Endothelial cell of hepatic sinusoid (primary cell): Measurements from ENCODE around the gene EGR4.

Experiments used
- in situ Hi-C: cut with HindIII; loops from 2 replicates; pipeline ENCODE4 v1.10.0; 2017; ENCODE audit warnings: low sequenced_read_pairs

EGR4 gene

DNA sequence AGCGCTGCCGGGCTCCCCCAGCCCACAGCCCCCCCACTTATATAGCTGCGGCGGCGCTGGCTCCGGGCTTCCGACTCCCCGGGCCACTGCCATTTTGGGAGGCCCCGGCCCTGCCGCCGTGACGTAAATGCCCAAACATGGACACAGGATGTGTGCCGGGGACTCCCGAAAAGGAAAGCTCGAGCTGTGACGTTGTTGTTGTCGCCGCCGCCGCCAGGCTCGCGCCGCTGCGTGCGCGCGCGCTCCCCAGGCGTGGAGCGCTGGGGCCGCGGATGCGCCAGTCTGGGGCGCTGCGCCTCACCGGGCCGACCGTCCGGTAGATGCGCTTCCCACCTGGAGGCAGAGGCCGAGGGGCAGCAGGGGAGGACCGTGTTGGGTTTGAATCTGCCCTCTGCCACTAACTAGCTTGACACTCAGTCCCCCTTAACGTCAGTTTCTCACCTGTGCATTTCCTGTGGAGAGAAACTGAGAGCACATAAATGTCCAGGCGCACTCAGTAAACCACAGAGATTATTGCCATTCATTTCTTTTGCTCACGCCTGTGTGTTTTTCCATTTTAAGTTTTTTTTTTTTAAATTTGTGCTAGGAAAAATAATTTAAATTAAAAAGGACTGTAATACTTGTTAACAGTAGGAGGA lies at the start of gene EGR4:
Gene EGR4, minus strand, starts transcription at position 15 of the 638 bp plus-strand sequence. CDS start 231 bp downstream, outside the sequence.
- in situ Hi-C loops: loop anchor here (5.0 kb wide), 2 partner anchors 51 to 69 kb away; no protein-coding TSS in a partner anchor

- in situ Hi-C loops: no loop called here
These were observed 47.7 kb upstream of the EGR4 start for GRCh38 chr2:73341039-73341438.

DNA sequence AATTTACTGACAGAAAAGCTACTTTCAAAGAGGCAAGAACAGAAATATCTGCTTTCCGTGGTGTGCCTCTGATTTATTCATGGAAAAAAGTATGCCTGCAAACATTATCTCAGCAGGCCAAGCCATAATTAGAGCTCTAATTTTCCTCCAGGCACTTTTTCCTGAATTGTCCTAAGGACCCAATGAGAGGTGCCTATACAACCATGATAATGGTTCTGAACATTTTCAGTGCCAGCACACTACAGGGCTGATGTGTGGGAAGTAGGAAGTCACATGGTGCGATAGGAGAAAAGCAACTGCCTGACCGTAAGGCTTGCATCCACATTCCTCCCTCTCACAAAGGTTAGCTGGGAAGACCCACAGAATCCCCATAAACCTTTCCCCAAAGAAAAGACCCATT lies 45.9 kb upstream of the EGR4 start:
- in situ Hi-C loops: no loop called here

GRCh38 chr2:73337828-73338227 lies 44.5 kb upstream of the EGR4 start:
- in situ Hi-C loops: no loop called here

GRCh38 chr2:73334620-73335019 lies 41.3 kb upstream of the EGR4 start:
- in situ Hi-C loops: no loop called here

- in situ Hi-C loops: no loop called here
These were observed 40.7 kb upstream of the EGR4 start for GRCh38 chr2:73334045-73334444.

- in situ Hi-C loops: no loop called here
These were observed 40.2 kb upstream of the EGR4 start for GRCh38 chr2:73333564-73333963.

DNA sequence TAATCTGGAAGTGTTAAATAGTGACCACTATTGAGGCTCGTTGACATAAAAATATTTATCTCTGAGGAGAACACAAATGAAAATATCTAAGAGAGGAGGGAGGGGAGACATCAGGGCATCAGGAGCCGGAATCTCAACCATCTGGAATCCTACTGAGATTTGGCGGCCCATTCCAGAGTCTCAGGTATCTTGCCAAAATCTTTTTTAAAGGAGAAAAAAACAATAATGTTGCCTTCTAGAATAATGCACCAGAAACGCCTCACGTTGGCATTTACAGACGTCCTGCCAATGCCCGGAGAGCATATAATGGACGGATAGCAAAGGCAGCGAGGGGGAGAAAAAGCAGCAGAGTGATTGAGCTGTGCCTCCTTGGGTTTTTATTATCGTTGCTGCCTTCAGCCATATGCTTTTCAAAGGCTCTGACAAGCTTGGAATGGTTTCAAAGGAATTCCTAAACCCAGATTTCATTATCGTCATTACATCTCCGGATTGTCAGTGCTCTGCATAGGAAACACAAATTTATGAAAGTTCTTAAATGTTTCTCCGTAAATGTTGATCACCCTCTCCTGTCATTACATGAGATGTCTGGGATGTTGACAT lies 30.9 kb upstream of the EGR4 start:
- in situ Hi-C loops: loop anchor here (5.0 kb wide), 1 partner anchor 38 kb away; no protein-coding TSS in a partner anchor

- in situ Hi-C loops: loop anchor here (5.0 kb wide), 1 partner anchor 39 kb away; no protein-coding TSS in a partner anchor
These were observed 30.2 kb upstream of the EGR4 start for GRCh38 chr2:73323551-73323950.

DNA sequence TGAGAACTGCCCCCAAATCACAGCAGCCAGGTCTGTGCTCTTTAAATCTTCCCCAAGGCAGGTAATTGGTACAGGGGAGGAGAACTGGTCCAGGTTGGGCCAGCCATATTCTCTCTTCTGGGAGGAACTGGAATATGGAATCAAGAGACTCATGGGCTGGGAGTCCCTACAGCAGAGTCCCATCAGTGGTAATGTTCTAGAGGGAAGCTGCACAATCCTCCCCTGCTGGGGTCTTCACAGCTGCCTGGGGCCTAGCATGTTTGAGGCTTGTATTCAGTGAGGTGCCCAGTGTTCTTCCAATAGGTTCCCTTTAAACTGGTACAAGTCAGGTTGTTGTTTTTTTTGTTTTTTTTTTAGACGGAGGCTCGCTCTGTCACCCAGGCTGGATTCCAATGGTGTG lies 21.1 kb upstream of the EGR4 start:
- in situ Hi-C loops: no loop called here

DNA sequence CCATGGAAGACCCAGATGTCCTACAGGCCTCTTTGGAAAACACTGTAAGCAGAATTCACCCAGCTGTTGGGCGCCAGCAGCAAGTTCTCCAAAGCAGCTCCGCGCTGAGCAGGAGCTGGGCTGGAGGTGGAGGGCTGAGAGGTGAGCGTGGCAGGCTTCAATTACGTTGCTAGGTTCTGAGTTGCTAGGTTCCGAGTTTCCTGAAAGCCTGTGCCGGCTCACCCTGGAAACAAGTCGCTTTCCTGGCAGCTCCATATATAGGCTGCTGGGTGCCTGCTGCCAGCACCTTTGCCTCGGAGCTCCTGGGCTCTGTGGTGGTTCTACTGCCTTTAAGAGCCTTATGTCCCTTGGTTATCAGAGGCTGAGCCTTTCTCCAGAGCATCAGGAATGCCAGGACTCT lies 14.4 kb upstream of the EGR4 start:
- in situ Hi-C loops: no loop called here

- in situ Hi-C loops: no loop called here
These were observed 8.3 kb upstream of the EGR4 start for GRCh38 chr2:73301636-73302035.

- in situ Hi-C loops: no loop called here
These were observed 7.6 kb upstream of the EGR4 start for GRCh38 chr2:73300926-73301325.

- in situ Hi-C loops: no loop called here
These were observed 4.2 kb upstream of the EGR4 start for GRCh38 chr2:73297586-73297985.

DNA sequence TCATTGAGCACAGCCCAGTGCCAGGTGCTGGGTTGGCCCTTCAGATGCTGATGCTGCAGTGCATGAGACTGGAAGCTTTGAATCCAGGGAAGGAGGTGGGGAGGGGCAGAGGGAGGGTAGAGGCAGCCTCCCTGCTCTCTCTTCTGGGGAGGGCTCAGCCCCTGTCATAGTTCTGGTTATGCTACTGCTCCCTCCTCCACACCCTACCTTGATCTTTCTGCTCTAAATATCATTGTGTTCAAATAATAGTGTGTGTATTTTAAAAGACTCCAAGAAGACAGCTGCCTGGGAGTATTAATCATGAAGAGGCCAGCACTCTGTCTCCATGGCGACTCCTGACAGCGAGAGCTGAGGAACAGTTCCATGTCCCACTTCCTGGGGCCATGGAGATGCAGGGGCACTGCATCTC lies 3.8 kb upstream of the EGR4 start:
- in situ Hi-C loops: no loop called here

DNA sequence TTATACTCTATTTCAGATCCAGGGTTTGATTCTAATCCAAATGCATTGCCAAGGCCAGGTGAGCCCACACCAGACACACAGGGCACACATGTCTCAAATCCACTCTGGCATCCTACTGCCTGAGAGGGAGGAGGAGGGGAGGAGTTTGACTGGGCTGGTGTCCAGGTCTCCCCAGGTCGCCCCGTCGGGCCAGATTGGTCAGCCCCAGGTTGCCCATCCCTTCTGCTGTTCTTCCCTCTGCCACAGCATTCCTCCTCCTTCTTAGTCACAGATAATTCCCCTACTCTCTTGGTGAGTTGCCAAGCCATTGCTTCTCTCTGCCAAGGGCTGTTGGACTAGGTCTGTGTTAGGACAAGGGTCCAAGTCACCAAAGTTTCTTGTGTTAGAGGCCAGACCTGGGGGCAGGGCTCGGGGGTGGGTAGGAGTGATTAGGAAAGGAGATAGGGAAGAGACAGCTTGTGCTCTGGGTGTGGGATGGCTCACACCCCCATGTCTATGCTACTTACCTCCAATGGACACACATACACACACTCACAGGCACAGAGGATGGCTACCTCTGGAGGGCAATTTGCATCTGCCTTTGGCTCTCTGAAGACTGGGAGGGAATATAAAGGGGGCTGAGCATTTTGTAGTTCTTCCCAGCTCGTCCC lies 2.5 kb upstream of the EGR4 start:
- in situ Hi-C loops: no loop called here

GRCh38 chr2:73294239-73294638 lies 891 bp upstream of the EGR4 start:
- in situ Hi-C loops: loop anchor here (5.0 kb wide), 2 partner anchors 52 to 68 kb away; no protein-coding TSS in a partner anchor

DNA sequence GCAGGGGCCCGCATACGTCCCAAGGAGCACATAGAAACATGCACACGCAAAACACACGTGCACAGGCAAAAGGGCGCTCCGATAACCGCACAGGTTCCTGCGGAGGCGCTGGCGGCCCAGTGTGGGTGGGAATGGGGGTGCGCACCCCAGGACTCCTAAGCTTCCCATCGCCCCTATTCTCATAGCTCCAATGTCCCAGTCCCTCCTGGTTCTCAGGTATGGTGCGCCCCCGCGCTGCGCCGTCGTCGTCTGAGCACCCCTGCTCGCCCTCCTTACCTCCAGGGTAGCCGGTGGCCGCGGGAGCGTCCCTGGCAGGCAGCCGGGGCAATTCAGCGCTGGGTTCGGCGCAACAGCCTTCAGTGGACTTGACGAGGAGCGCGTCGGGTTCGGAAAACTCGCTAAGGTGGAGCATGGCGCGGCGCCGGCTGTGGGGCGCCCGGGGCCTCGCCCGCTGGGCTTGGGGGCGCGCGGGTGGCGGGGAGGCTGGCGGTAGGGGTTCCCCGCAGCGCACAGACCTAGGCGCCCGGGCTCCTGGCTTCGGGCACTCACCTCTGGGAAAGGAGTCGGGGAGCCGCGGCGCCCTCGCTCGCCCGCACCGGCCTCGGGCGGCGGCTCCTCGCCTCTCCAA lies 328 bp downstream of the EGR4 start:
- in situ Hi-C loops: loop anchor here (5.0 kb wide), 2 partner anchors 51 to 69 kb away; no protein-coding TSS in a partner anchor

DNA sequence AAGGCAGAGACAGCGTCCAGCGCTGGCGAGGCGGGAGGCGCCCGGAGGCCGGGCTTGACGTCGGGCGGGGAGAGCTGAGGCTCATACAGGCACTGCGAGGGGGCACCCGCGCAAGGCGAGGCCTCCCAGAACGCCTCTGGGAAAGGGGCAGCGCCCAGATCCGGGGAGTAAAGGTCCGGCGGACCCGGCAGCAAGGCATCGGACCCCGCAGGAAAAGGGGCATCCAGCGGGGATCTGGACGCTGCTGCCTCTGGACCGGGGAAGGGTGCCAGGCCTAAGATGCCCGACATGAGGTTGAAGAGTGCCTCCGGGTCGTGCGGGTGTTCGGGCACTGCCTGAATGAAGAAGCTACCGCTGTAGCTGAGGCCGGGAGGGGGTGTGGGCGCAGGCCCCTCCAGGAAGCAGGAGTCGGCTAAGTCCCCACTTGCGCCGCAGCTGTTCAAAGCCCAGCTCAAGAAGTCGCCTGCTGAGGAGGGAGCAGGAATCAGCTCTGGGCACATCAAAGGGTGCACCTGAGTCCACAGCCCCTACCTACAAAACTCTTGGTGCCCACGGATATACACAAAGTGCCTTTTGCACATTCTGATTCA lies 937 bp downstream of the EGR4 start:
- in situ Hi-C loops: loop anchor here (5.0 kb wide), 2 partner anchors 50 to 70 kb away; no protein-coding TSS in a partner anchor

DNA sequence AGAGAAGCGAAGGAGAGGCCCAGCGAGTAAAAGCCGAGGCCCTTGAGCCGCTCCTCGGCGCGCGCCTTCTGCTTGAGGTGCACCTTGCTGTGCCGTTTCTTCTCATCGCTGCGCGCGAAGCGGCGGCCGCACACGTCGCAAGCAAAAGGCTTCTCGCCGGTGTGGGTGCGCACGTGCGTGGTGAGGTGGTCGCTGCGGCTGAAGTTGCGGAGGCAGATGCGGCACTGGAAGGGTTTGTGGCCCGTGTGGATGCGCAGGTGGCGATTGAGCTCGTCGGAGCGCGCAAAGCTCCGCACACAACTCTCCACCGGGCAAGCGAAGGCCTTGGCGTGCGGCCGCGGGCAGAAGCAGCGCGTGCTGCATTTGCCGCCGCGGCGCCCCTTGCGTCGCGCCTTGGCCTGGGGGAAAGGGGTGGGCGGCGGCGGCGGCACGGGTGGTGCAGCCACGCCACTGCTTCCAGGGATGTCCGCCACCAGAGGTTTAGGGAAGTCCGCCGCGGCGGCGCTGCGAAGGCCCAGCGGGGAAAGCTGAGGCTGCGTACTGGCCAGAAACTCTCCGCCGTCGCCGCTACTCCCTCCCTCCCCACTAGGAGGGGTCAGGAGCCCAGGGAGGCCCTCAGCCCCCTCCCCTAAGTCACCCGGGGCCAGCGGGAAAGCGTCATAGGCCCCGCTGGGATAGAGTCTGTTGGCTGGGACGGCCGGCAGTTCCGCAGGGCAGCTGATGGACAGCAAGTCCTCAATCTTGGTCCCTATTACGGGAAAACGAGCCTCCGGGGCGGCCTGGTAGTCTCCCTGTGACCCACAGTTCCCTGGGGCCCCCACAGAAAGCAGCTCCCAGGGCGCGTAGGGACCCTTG lies 1.7 kb downstream of the EGR4 start:
- in situ Hi-C loops: loop anchor here (5.0 kb wide), 2 partner anchors 49 to 71 kb away; no protein-coding TSS in a partner anchor
